ENCODE data around the gene GPR183.

The GPR183 gene

DNA sequence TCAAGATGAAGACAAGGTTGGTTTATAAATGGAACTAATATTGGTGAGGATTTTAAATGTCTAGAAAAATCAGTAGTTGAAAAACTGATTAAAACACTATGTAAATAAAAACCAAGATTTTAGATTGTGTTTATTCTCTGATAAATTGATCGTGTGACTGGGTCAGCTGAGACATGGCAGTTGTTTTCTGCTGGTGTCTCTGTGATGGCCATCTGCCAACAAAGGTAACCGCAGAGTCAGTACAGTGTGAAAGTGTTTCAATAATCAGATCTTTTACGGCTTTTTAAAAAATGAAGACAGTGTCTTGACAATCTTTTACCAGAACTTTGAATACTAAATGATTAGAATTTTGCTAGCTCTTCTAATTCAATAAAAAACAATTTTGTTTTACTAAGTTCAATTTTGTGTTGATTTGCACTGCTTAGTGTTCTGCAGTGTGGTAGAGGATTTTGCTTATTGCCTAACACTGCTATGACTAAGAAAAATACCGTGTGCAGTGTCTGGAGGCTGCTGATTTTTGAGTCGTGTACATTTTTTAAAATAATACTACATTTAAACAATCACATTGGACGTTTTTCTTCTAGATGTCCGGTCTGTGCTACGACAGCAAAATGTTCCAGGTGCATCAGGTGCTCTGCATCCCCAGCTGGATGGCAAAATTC, 32.7 kb upstream of the GPR183 start:
- DNase-seq (ENCODE audit: extremely low read depth in 1 of 2, low read depth in 1 of 2) = no peak

GRCh38 chr13:99339230-99339721, 32.1 kb upstream of the GPR183 start:
- no peak for DNase-seq (ENCODE audit: extremely low read depth in 1 of 2, low read depth in 1 of 2)

DNA sequence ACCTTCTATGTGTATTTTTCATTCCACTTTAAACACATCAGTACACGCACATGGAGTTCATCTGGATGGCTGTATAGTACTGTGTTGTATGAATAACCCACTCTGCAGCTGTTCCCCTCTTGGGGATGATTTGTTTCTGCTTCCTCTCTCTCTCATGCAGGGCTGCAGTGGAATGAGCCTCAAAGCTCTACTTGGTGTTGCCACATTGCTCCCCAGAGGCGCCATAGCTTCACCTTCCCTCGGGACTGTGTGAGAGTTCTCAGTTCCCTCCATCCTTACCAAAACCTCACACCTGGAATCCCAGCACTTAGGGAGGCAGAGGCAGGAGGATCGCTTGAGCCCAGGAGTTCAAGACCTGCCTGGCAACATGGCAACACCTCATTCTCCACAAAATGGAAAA, 28.4 kb upstream of the GPR183 start:
- DNase-seq (ENCODE audit: extremely low read depth in 1 of 2, low read depth in 1 of 2) = no peak

GRCh38 chr13:99335087-99335486, 27.9 kb upstream of the GPR183 start:
- no peak for DNase-seq (ENCODE audit: extremely low read depth in 1 of 2, low read depth in 1 of 2)

- DNase-seq (ENCODE audit: extremely low read depth in 1 of 2, low read depth in 1 of 2) = no peak
These were observed 27.0 kb upstream of the GPR183 start for GRCh38 chr13:99334221-99334620.

DNA sequence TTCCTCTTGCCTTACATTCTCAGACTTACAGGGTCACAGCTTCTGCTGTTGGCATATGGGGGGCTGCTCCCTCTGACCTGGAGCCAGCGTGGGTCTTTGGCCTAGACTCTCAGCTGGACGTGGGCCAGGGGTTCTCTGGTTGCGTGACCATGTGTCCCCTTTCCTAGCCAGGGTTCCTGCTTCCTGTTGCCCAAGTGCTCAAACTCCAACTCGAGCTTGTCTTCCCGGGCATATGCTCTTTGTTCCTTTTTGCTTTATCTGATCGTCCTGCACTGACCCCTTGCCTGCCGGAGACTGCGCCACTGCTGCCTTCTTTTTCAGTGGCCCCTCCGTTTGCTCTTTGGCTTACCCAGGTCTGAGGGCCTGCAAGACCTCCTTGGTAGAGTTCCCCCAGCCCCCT, 25.3 kb upstream of the GPR183 start:
- no peak for DNase-seq (ENCODE audit: extremely low read depth in 1 of 2, low read depth in 1 of 2)

- no peak for DNase-seq (ENCODE audit: extremely low read depth in 1 of 2, low read depth in 1 of 2)
These were observed 24.7 kb upstream of the GPR183 start for GRCh38 chr13:99331881-99332293.

- no peak for DNase-seq (ENCODE audit: extremely low read depth in 1 of 2, low read depth in 1 of 2)
These were observed 23.7 kb upstream of the GPR183 start for GRCh38 chr13:99330942-99331341.

- no peak for DNase-seq (ENCODE audit: extremely low read depth in 1 of 2, low read depth in 1 of 2)
These were observed 22.3 kb upstream of the GPR183 start for GRCh38 chr13:99329477-99329876.

- no peak for DNase-seq (ENCODE audit: extremely low read depth in 1 of 2, low read depth in 1 of 2)
These were observed 20.6 kb upstream of the GPR183 start for GRCh38 chr13:99327761-99328160.

DNA sequence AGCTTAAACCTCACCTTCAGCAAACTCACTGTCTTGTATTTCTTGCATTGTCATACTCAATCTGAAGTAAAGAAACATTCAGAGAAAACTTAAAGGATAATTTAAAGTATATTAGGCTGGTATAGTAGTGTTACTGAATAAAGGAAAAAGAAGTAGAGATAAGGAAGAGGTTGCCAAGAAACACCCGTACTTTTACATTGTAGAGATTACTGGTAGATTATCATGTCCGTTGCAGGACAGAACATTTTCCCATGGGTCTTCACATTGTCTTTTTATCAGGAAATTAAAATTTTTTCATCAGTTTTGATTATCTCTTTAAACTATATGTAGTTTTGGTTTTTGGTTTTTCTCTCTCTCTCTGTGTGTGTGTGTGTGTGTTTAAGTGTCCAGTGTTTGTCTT, 19.9 kb upstream of the GPR183 start:
- DNase-seq (ENCODE audit: extremely low read depth in 1 of 2, low read depth in 1 of 2) = no peak

DNA sequence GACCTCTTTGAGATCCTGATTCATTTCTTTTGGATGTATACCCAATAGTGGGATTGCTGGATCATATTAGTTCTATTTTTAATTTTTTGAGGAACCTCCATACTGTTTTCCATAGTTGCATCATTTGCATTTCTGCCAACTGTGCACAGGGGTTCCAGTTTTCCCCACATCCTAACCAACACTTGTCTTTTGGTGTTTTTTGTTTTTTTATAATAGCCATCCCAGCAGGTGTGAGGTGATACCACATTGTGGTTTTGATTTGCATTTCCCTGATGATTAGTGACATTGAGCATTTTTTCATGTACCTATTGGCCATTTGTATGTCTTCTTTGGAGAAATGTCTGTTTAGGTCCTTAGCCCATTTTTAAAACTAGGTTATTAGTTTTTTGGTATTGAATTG, 18.8 kb upstream of the GPR183 start:
- no peak for DNase-seq (ENCODE audit: extremely low read depth in 1 of 2, low read depth in 1 of 2)

DNA sequence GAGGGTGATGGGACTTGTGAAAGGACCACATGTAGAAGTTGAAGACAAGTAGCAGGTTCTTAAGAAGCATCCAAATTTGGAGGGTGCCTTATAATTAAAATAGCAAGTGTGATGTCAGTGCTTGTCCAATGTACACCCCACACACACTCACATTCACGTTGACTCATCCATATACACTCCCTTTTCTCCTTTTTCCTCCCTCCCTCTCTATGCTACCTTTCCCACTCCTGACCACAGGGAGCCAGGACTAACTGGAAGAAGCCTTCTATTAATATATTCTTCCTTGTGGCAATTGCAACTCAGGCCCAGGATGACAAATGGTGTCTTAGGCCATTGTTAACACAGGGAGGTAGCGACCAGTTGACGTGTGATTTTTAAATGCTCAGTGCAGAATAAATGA, 16.3 kb upstream of the GPR183 start:
- DNase-seq (ENCODE audit: extremely low read depth in 1 of 2, low read depth in 1 of 2) = no peak

DNA sequence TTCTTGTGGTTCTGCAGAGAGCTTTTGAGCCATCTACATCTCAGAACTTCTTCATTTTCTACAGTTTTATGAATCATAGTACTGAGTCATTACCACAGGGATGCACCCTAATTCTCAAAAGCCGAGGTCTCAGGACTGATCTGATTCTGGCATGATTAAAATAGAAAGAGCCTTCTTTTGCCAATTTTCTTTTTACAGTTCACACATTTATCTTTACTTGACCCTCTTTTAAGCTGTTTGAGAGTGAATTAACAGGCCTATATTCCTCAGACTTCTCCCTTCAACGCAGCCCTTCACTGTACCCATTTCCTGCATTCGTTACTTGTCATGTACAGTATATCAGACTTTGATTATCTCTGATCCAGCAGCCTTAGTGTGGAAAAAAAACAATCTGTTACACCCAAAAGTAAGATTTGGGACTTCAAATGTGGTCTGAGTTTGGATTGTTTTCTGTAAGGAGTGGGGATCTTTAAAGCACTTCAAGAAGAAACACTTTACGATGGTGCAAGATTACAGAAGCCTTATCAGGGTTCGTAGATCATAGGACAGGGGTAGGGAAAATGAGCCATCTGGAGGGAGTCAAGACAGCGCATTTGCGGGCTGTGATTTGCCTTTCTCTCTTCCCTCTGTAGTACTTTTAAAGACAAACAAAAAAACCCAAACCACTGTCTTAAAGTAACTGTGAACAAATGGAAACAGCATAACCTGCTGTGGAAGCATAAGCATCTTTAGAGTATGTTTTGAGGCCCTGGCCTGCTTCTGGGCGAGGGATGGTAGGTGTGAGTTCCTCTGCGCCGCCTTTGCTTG, 15.3 kb upstream of the GPR183 start:
- no peak for DNase-seq (ENCODE audit: extremely low read depth in 1 of 2, low read depth in 1 of 2)

DNA sequence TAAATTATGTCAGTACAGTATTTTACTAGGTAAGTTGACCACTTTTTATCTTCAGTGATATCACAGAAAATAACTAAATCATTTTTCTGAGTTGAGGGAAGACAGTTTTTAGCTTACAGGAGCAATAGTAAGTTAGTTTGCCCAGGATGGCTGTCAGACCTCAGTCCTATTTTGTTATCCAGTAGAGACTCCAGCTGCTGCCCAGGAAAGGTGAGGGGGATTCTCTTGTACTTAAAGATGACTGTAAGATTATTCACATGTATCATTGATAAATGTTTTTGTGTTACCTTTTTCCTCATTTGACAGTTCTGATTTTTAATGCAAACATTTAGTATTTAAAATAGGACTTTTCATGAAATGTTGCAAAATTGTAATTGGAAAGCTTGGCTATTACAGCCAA, 14.5 kb upstream of the GPR183 start:
- no peak for DNase-seq (ENCODE audit: extremely low read depth in 1 of 2, low read depth in 1 of 2)

GRCh38 chr13:99320693-99321481, 13.7 kb upstream of the GPR183 start:
- no peak for DNase-seq (ENCODE audit: extremely low read depth in 1 of 2, low read depth in 1 of 2)

DNA sequence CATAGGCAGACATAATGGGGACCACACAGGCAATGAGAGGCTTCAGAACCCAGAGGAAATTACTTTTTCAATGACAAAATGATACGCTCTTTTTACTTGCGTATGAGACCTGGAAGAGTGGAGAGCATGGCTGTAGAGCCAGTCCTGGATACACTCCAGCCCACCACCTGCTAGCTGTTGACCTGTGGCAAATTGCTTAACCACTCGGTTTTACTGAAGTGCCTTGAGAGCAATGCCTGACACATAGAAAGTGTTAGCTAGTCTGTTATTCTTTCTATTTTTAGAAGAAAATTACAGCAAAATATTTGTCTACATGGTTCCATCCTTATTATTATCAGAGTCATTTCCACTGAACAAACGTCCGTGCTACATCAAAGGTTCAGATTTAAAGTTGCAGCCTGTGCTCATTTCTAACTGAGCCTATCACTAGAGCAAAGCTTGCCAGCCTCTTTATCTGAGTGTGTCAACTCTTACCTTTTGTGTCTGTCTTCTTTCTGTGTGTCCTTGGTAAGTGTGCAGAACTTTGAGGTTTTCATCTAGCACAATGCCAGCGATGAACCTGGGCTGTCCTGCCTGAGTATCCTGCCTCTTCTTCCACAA, 9.6 kb upstream of the GPR183 start:
- DNase-seq (ENCODE audit: extremely low read depth in 1 of 2, low read depth in 1 of 2) = no peak

DNA sequence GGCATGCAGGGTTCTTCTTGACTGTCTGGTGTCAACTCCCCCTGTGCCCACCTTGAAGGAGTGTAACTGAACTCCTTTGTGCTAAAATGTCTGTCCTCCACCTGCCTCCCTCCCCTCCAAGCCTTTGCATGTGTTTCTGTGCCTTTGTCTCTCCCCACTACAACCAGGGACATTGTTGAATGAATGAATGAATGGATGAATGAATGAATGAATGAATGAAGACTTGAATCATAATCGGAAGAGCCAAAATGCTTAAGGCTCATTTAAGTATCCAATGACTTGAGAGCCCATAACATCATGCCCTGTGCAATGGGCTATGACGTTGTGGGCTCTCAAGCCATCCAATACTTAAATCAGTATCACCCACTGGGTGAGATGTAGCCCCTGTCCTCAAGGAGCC, 9.0 kb upstream of the GPR183 start:
- no peak for DNase-seq (ENCODE audit: extremely low read depth in 1 of 2, low read depth in 1 of 2)

DNA sequence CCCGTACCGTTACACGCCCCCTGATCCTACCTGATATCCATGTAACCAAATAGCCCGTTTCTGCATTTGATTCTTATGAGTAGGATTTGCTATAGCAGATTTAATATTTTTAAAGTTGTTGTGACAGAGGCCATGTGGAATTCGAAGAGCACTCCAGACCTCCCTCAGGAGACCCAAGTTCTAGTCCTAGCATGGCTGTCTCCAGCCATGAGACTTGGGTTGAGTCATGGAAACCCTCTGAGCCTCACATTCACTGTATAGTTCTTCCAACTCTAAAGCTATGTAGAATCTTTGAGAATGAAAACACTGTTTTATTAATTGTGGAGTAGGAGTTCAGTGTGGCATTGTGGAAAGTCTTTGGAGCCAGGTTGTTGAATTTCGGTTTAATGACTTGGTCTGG, 8.0 kb upstream of the GPR183 start:
- no peak for DNase-seq (ENCODE audit: extremely low read depth in 1 of 2, low read depth in 1 of 2)

- no peak for DNase-seq (ENCODE audit: extremely low read depth in 1 of 2, low read depth in 1 of 2)
These were observed 7.5 kb upstream of the GPR183 start for GRCh38 chr13:99314640-99315176.

DNA sequence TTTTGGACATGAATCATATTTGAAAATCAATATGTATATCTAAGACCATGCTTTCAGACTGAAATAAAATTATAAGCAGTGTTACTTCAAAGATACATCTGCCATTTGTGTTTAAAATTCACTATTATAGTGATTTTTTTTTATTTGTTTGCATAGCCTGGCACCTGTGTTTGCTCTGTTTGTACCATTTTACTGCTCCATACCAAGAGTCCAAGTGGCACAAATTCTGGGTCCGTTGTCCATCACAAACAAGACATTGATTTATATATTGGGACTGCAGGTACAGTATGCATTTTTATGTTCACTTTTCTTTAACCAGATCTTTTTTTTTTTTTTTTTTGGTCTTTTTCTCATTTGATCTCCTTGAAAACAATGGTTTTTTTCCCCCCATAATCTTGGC, 6.7 kb upstream of the GPR183 start:
- no peak for DNase-seq (ENCODE audit: extremely low read depth in 1 of 2, low read depth in 1 of 2)

Data from activated CD8-positive, alpha-beta memory T cell treated with anti-CD3 and anti-CD28 coated beads for 1 hour (primary cell).